Measurements from ENCODE around the gene KDM4C.

The KDM4C gene

DNA sequence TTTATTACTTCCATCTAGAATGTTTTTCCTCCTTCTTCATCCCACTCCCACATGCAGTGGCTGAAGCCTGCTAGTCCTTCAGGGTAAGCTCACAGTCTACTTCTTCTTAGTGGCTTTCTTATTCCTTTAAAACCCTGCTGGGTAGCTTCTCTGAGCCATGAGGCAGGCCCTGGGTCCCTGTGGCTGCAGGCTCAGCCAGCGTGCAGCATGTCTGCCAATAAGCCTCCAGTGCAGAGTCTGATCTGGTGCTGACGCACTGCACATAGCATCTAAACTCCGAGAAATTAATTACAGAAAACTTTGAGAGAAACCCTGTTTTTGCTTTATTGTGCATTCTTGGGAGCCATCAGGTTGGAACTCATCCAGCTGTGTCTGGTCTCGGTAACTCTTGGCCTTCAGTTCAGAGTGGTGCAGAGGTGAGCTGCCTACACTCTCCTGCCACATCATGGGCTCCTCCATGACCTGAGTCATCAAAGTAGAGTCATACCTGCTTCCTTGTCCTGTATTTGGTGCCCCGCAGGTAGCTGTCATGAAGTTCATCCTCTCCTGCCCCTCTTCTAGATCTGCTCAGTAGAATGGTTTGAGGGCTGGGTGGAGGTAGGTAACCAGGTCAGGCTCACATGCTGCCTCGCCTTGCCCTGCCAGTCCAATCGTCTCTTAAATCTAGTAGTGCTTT is 339.4 kb downstream of the KDM4C start:
- DNase-seq = no peak
- H3K27me3 ChIP-seq = no peaks in the 10 kb centered on the region
- intact Hi-C loops (cut with DNase I; ENCODE audit: low total_unique reads) = no loop called here
- no peak overlapping the region for H3K4me3 ChIP-seq
- no peaks in the 10 kb centered on the region for H3K9me3 ChIP-seq
- TF ChIP-seq, protein P1, sequence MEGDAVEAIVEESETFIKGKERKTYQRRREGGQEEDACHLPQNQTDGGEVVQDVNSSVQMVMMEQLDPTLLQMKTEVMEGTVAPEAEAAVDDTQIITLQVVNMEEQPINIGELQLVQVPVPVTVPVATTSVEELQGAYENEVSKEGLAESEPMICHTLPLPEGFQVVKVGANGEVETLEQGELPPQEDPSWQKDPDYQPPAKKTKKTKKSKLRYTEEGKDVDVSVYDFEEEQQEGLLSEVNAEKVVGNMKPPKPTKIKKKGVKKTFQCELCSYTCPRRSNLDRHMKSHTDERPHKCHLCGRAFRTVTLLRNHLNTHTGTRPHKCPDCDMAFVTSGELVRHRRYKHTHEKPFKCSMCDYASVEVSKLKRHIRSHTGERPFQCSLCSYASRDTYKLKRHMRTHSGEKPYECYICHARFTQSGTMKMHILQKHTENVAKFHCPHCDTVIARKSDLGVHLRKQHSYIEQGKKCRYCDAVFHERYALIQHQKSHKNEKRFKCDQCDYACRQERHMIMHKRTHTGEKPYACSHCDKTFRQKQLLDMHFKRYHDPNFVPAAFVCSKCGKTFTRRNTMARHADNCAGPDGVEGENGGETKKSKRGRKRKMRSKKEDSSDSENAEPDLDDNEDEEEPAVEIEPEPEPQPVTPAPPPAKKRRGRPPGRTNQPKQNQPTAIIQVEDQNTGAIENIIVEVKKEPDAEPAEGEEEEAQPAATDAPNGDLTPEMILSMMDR (IDR thresholded peaks at IDR 0.05) = no peak
- no peaks in the 10 kb centered on the region for H3K36me3 ChIP-seq
- no peaks in the 10 kb centered on the region for H3K4me1 ChIP-seq
- no peak overlapping the region for H3K27ac ChIP-seq

DNA sequence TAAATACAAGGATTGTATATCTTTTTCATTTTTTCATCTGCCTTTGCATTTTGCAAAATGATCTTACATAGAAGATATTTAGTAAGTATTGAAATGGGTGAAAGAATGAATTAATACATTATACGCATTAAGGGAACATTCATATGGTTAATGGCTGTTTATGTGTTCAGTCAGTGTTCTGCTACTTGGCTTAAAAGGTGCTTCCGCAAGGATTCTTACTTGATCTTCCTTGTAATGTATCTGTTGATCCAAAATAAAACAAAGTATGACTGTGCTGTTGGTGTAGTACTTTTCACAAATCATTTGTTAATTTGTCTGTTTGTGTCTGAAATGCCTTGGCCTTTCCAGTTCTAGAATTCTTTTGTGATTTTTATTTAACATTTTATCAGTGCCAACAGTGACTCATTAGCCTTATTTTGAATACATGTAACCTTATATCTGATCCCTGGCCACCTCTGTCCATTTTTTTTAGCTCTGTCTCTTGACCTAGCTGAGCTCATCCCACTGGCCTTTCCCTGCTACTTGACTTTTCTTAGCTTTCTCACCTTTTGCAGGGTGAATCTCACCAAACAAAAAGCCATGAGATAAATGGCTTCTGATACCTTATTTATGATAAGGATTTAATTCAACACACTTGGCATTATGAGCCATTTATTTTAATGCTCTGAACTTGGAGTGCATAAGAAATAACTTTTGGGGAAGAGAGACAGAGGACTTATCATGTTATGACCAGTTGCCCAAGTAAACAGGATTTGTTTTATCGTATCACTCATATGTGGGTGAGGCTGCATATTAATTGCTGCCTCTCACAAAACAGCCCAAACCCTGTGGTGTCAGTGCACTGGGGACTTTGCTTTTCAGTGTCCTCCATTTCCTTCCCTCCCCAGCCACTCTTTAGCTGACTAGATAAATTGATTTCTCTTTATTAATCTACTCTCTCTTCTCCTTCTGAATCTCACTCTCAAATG is 340.3 kb downstream of the KDM4C start:
- DNase-seq = no peak
- H3K27ac ChIP-seq = no peak overlapping the region
- H3K4me1 ChIP-seq = no peaks in the 10 kb centered on the region
- intact Hi-C loops (cut with DNase I; ENCODE audit: low total_unique reads) = no loop called here
- TF ChIP-seq, protein P1 (IDR thresholded peaks at IDR 0.05) = no peak
- no peaks in the 10 kb centered on the region for H3K9me3 ChIP-seq
- no peaks in the 10 kb centered on the region for H3K27me3 ChIP-seq
- no peaks in the 10 kb centered on the region for H3K36me3 ChIP-seq
- H3K4me3 ChIP-seq = no peak overlapping the region

DNA sequence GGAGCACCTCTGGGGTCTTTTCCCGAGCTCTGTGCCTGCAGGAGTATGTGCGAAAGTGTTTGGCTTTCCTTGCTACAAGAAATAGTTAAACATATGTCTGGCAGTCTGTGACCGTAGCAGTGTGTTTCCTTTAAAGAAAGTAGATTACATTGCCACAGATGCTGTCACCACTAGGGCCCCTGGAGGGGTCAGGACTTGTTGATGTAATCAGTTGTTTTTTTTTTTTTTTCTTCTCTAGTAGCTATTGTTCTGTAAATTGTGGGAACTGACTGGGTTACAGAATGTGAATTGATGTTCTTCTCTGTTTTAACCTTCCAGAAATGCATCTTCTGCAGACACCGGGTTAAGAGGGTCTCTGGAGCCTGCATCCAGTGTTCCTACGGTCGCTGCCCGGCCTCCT is 345.6 kb downstream of the KDM4C start:
- no peak for DNase-seq
- Histone ChIP-seq H3K27me3 (no peaks in the 10 kb centered on the region), H3K9me3 (no peaks in the 10 kb centered on the region), H3K4me1 (no peaks in the 10 kb centered on the region), H3K36me3 (peaks cover 8 to 24% (median 14%) of the 10 kb centered on the region in 3 donors), H3K4me3 (no peak overlapping the region), H3K27ac (no peak overlapping the region)
- intact Hi-C loops (cut with DNase I; ENCODE audit: low total_unique reads) = no loop called here
- TF ChIP-seq, protein P1 (IDR thresholded peaks at IDR 0.05) = no peak

DNA sequence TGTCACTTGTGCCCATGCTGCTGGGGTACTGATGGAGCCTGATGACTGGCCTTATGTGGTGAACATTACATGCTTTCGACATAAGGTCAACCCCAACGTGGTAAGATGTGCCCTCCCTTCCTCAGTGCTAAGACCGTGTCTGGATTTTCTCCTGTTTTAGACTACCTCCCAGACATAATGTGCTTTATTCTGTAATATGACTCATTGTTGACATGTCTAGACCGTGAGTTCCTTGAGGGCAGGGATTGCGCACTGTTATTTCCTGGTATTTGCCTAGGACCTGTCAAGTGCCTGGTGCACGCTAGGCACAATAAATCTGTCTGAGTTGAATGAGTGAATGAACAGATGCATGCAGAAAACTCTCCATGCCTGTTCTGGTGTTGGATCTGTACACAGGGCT is 346.0 kb downstream of the KDM4C start:
- TF ChIP-seq, protein P1 (IDR thresholded peaks at IDR 0.05) = no peak
- H3K36me3 ChIP-seq = peaks cover 8 to 24% (median 14%) of the 10 kb centered on the region in 3 donors
- intact Hi-C loops (cut with DNase I; ENCODE audit: low total_unique reads) = no loop called here
- no peaks in the 10 kb centered on the region for H3K27me3 ChIP-seq
- no peak overlapping the region for H3K27ac ChIP-seq
- H3K9me3 ChIP-seq = no peaks in the 10 kb centered on the region
- no peaks in the 10 kb centered on the region for H3K4me1 ChIP-seq
- H3K4me3 ChIP-seq = no peak overlapping the region
- no peak for DNase-seq

DNA sequence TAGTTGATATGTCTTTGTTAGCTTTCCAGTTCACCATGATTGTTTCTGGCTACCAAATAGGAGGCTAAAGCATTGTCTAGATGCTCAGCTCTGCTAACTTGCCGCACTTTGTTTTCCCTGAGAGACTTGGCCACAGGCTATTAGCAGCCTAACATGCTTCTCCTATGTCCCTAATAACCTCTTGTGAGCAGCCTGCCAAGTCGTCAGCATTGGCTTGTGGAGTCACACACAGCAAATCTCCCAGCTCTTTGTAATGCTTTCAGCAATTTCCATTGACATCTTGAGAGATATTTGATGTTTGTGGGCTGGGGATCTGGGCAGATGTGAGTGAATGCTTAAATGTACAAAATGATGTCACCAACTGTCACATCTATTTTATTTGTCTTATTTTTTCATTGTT is 346.9 kb downstream of the KDM4C start:
- H3K27me3 ChIP-seq = no peaks in the 10 kb centered on the region
- intact Hi-C loops (cut with DNase I; ENCODE audit: low total_unique reads) = no loop called here
- peaks cover 8 to 27% (median 14%) of the 10 kb centered on the region in 3 donors for H3K36me3 ChIP-seq
- no peaks in the 10 kb centered on the region for H3K9me3 ChIP-seq
- H3K27ac ChIP-seq = no peak overlapping the region
- TF ChIP-seq, protein P1 (IDR thresholded peaks at IDR 0.05) = no peak
- no peak overlapping the region for H3K4me3 ChIP-seq
- no peak for DNase-seq
- H3K4me1 ChIP-seq = no peaks in the 10 kb centered on the region
